HepG2 (cell line): ENCODE measurements around the gene ANP32A. TPM values are rescaled to one million over a fixed set of nuclear protein-coding genes. Genes with fewer than 3 reads are reported as not detected.

Experiments
- ARID4A ChIP-seq: sonication (generic); formaldehyde crosslinking; IDR thresholded peaks from 2 replicates; pipeline ENCODE4 v1.5.0; 2020; ENCODE audit warnings: mild to moderate bottlenecking, missing genetic modification reagents, borderline replicate concordance
- ATM ChIP-seq: fragments of 450-650 bp; IDR thresholded peaks from 2 replicates; pipeline ENCODE4 v1.7.1; 2017; ENCODE audit warnings: mild to moderate bottlenecking, borderline replicate concordance
- CENPBD1 ChIP-seq: sonication (generic); formaldehyde crosslinking; IDR thresholded peaks from 2 replicates; pipeline ENCODE4 v1.8.0; 2022; ENCODE audit warnings: missing genetic modification reagents, low read depth, mild to moderate bottlenecking, borderline replicate concordance
- RBFOX2 ChIP-seq: fragments of 200-400 bp; formaldehyde crosslinking; IDR thresholded peaks from 2 replicates; pipeline ENCODE4 v1.6.1; 2017; ENCODE audit warnings: low read depth, mild to moderate bottlenecking, low read length
- RBM22 ChIP-seq: fragments of 200-400 bp; formaldehyde crosslinking; optimal IDR thresholded peaks from 2 replicates; pipeline ENCODE3; 2017; ENCODE audit warnings: mild to moderate bottlenecking, low read length, moderate library complexity
- STAT5B ChIP-seq: sonication (generic); formaldehyde crosslinking; IDR thresholded peaks from 2 replicates; pipeline ENCODE4 v1.4.0; 2020; ENCODE audit warnings: missing genetic modification reagents
- ZNF318 ChIP-seq: sonication (generic); formaldehyde crosslinking; IDR thresholded peaks from 2 replicates; pipeline ENCODE4 v1.4.0; 2020; ENCODE audit warnings: mild to moderate bottlenecking, missing genetic modification reagents
- ZNF646 ChIP-seq: sonication (generic); formaldehyde crosslinking; IDR thresholded peaks from 2 replicates; pipeline ENCODE4 v1.9.0; 2021; ENCODE audit warnings: mild to moderate bottlenecking, missing genetic modification reagents
- polyA plus RNA-seq, 8 experiments: library from polyadenylated mRNA; depleted of rRNA in 3 of 8; stranded (reverse) in 7 of 8; unstranded in 1 of 8; fragments of >200 nt; fragmentation: Illumina TruSeq in 4 of 8; extraction: Trizol in 4 of 8; gene quantifications; 2 replicates each; pipeline versions ENCODE4 v1.2.1 to v1.2.3, GENCODE V29; 2011 to 2016; ENCODE audit warnings: low read depth in 4 of 8, missing spikeins in 1 of 8, mixed read lengths in 1 of 8; ENCODE audit not compliant: insufficient read depth in 1 of 8
- total RNA-seq, 5 experiments: library from RNA; depleted of rRNA; stranded (reverse); fragments of >200 nt; fragmentation: Illumina TruSeq; extraction: Trizol; gene quantifications; 2 replicates each; pipeline ENCODE4 v1.2.3, GENCODE V29; 2016; ENCODE audit warnings: low read depth in 1 of 5

The ANP32A gene
- total and polyA plus RNA-seq, 2 of the 13 experiments (the other 11 are each of a cell fraction or from before 2014, with no cell fraction given), result 60.6 to 206 TPM

GRCh38 chr15:68817304-68818065 lies 3.2 kb downstream of the ANP32A start (continued):
- TF ChIP-seq CENPBD1 (CRISPR knock-in tag) (no peak), ZNF318 (CRISPR knock-in tag) (no peak), ARID4A (CRISPR knock-in tag) (peak; percentile 23; the same call in 1 of the 2 replicates), RBFOX2 (no peak; the same call in 1 of the 2 replicates), ZNF646 (CRISPR knock-in tag) (no peak), STAT5B (CRISPR knock-in tag) (no peak), ATM (no peak), RBM22 (peak; percentile 34)
